HG03175 (cell line): ENCODE data around the gene STIMATE.

ENCODE experiments used
- ATAC-seq: cut with Tn5 transposase; IDR thresholded peaks from one replicate; pipeline ENCODE4 v1.9.1; 2021; ENCODE audit warnings: mild to moderate bottlenecking, moderate library complexity; ENCODE audit not compliant: unreplicated experiment

Gene STIMATE

DNA sequence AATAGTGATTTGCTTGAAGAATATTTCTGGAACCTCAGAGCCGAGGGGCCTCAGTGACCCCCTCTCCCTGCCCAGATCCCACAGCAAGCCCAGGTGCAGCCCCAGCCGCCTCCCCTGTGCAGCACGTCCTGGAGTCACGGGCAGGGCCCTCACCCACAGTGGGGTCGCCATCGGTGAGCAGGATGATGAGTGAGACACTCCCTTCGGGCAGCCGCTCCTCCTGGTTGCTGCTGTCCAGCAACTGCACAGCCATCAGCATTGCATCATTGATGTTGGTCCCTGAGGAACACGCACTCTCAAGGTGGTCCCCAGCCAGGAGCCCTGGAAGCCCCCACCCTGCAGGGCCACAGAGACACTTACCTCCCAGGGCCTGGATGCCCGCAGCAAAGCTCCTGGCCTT lies 73.3 kb downstream of the STIMATE start:
- ATAC-seq = no peak

- no peak for ATAC-seq
Measured at GRCh38 chr3:52822363-52822762, 75.0 kb downstream of the STIMATE start.

DNA sequence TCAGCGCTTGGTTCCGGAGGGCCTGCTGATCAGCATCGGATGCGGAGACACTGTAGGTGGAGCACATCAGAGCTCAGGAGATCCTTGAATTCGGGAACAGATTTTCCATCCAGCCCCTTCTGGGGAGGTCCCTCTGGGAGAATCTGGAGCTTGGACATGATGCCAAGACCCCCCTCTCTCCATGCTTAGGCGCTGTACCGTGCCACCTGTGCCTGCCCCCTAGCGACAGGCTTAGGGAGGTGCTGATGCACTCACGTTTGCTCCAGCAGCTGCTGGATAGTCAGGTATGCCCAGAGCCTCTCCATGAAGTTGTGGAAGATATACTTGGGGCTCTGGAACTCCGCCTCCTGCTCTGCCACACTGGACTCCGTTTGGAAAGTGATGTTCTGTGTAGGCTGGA lies 76.6 kb downstream of the STIMATE start:
- no peak for ATAC-seq

DNA sequence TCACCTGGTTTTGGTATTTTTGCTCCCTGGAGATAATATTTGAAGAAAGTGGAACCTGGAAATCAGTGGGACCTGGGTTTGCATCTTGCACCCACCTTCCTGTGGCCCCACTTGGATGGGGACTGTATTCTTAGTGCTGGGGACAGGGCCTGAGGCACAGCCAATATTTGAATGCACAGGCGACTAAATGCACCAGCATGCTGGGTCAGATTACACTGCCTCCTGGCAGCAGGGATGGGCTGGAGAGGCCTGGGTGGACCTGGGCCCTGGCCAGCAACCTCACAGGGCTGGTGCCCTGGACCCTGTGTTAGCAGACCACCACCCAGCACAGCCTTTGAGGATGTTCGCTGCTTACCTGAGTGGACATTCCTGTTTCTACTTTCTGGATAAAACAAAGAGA lies 77.4 kb downstream of the STIMATE start:
- ATAC-seq = no peak

DNA sequence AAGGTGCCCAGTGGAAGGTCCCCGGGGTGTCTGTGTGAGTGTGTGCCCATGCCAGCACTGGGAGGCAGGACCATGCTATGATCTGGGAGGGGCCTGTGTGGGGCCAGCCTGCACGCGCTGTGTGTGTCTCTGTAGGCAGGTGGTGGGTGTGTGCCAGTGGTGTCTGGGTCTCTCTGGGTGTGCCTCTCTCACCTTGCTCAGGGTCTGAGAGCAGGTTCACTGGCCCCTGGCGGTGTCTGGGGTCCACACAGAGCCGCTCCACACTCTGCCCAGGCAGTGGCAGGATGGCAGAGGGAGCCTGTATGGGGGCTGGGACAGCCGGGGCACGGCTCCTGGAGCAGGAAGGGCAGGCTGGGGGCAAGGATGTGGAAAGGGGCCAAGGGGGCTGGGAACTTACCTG lies 79.5 kb downstream of the STIMATE start:
- ATAC-seq = no peak

DNA sequence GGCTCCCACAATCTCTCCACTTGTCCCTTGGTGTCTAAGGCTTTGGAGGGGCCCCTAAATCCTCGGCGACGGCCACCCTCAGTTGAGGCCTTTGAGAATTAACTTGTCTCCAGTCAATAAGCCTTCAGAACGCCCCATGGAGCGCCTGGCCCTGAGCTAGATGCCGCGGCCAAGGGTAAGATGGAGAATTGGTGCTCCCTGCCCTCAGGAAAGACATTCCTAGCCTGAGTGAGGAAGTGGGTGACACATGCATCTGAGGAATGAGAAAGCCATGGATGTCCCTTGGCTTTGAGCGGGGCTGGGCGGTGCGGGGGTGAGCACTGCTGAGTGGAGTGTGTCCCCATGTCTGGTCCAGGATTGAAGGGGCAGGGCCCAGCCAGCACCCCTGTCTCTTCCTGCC lies 80.1 kb downstream of the STIMATE start:
- ATAC-seq = no peak

DNA sequence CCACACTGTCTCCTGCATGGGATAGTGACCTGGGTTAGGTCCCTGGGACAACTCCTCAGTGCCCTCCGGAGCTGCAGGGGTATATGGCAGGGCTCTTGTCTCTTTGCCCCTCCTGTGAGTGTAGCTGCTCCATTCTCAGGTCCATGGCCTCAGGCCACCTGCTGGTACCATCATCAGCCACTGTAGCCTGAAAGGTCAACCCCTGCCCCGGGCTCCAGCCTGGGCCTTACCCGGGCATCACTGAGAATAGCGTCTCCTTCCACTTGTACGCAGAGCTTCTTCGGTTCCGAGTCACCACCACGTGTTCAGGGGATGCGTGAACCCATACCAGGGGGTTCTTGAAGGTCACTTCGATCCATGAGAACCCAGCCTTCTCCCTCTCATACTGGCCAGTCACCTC lies 80.7 kb downstream of the STIMATE start:
- no peak for ATAC-seq

GRCh38 chr3:52816199-52816598 lies 81.1 kb downstream of the STIMATE start:
- no peak for ATAC-seq

DNA sequence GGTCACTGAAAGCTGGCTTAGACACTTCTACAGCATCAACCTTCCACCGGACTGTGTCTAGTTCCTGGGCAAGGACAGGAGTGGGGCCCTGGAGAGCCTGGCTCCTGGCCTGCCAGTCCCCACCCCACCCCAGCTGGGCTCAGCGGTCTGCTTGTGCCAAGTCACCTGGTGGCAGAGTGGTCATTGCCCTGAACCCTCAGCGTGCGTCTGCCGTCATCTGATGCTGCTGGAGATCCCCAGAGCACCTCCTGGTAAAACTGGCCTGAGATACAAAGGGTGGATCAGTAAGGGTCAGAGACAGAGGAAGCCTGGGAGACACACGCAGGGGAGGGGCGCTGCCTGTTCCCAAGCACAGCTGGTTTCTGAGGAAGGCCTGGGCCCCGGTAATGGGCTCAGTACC lies 83.5 kb downstream of the STIMATE start:
- no peak for ATAC-seq

GRCh38 chr3:52811452-52812011 lies 85.8 kb downstream of the STIMATE start:
- ATAC-seq = no peak

GRCh38 chr3:52810923-52811322 lies 86.4 kb downstream of the STIMATE start:
- ATAC-seq = no peak

DNA sequence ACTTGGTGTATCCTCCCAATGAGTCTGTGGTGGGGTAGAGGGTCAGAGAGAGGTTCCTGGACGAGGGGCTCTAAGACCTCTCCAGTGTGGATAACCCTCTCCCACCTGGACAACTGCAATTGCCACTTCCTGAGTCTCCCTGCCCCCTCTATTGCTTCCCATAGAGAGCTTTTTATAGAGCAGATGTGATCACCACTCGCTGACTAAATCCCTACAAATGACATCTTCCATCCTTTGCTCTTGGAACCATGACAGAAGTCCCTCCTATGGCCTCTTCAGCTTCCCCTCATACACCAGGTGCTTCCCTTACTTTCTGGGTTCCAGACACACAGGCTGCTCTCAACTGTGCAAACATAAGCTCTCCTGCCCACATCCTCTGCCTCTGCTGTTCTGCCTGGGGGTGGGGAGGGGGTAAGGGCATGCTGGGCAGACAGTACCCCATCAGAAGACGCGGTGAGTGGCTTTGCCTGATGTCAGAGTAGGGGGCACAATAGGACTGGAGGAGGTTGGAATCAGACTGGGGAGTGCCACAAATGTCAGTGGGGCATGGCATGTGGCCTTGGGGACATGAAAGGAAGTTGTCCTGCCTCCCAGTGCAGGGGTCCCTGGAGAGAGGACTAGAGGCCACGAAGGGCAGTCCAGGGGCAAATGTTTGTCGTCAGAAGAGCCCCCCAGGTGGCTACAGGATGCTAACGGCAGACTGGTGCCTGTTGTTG lies 87.5 kb downstream of the STIMATE start:
- ATAC-seq = no peak

- no peak for ATAC-seq
Measured at GRCh38 chr3:52809149-52809548, 88.2 kb downstream of the STIMATE start.

DNA sequence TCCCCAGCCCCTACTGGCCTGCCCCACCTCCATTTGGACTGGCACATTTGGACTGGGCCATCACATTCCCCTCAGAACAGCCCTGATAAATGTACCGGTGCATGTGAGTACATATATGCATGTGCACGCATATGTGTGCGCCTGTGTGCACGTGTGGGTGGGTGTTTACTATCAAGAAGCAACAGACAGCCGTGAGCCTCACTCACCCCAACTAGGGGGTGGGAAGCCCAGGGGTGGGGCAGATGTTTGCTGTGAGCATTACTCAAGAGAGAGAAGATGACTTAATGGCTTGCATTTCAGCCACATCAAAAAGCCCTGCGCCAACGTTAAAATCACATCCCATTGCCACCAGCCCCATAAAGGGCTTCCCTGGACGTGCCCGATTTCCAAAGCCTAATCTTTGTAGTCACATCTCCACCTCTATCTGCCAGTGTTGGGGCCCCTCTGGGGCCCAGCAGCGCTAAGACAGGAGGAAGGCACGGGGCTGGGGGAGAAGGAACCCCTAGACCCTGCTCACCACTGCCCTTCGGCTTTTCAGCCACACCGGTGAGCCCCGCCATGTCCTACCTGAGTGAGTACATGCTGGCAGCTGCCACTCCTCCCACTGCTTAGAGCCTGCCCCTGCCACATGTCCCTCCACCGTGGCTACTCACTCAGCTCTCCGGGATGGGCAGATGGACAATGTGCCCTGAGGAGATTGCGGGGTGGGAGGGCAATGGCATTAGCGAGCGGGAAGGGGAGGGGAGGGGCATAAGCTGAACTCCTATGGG lies 91.9 kb downstream of the STIMATE start:
- no peak for ATAC-seq

DNA sequence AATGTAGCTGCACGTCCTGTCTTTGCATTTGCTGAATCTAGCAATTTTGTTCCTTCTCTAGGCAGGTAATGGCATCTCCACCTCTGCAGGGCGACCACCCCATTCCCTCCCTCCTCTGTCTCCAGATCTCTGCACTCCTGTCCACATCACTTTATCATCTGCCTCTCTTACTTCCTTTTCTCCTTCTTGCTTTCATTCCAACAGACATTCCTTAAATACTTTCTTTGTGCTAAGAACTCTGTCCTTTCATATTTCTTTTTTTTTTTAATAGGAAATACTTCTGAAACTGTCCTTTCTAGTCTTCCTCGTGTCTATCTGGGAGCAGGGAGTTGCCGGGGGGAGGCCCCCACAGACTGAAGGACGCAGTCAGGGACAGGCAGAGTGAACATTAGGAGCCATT lies 95.5 kb downstream of the STIMATE start:
- ATAC-seq = no peak

- ATAC-seq = no peak
Measured at GRCh38 chr3:52800079-52800478, 97.3 kb downstream of the STIMATE start.

DNA sequence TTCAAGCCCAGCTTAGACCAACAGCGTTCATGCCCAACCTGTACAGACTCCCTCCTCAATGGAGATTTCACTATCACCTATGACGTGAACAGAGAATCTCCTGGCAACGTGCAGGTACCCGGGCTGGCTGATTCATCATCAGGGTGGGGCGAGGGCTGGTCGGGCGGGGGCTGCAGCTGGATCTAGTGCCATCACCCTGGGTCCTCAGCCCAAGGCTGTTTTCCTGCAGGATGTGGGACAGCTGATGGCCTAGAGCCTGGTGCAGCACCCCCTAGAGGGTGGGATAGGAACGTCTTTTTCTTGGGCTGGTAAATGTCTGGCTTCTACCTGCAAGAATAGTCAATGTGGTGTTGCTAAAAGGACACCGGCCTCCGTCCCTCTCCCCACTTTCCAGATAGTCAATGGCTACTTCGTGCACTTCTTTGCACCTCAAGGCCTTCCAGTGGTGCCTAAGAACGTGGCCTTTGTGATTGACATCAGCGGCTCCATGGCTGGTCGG lies 98.3 kb downstream of the STIMATE start:
- ATAC-seq = no peak

- no peak for ATAC-seq
Measured at GRCh38 chr3:52798376-52798977, 98.9 kb downstream of the STIMATE start.

GRCh38 chr3:52796411-52796810 lies 100.9 kb downstream of the STIMATE start:
- ATAC-seq = no peak

GRCh38 chr3:52795298-52795900 lies 101.9 kb downstream of the STIMATE start:
- ATAC-seq = no peak

DNA sequence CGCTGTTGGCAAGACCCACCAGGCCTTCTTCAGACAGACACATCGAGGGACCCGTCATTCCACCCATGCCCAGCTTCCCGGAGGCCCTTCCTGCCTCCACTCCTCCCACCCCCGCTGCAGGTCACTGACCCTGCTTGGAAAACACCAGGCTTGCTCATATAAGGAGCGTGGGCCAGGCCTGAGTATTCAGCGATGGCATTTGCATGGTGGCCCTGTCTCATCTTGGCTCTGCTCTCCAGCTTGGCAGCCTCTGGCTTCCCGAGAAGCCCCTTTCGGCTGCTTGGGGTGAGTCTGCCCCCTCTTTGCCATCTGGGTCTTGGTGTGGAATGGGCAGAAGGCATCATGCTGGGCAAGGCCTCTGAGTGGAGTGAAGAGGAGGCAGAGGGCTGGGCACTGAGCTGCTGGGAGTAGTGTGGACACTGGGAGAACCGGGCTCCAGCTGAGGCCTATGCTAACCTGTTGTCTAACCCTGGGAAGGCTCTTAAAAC lies 102.7 kb downstream of the STIMATE start, which contains the start of gene ITIH3:
Gene ITIH3 (plus strand): TSS at position 185 of the 488 bp plus-strand sequence. CDS start 8 bp downstream, at position 193.
- ATAC-seq = no peak
